Loucy (cell line): ENCODE data around the gene EEF1AKMT1.

ENCODE experiments used
- H2AFZ ChIP-seq: fragments of 200-600 bp; sonication (generic); 2 replicates; pipeline ENCODE4 v1.6.0; 2016; ENCODE audit warnings: antibody characterized with exemption, mild to moderate bottlenecking, low read length, moderate library complexity
- H3F3A ChIP-seq: fragments of 200-600 bp; 2 replicates; pipeline ENCODE4 v1.6.0; 2016; ENCODE audit warnings: antibody characterized with exemption, low read depth, mild to moderate bottlenecking
- H3K27me3 ChIP-seq: fragments of 200-600 bp; sonication (generic); 2 replicates; pipeline ENCODE4 v1.6.1; 2014; ENCODE audit warnings: low read length, mild to moderate bottlenecking; ENCODE audit not compliant: insufficient read depth, poor library complexity, severe bottlenecking
- H3K36me3 ChIP-seq: fragments of 200-600 bp; sonication (generic); 2 replicates; pipeline ENCODE4 v1.6.1; 2016; ENCODE audit warnings: low read length; ENCODE audit not compliant: insufficient read depth
- H3K4me1 ChIP-seq: fragments of 200-600 bp; sonication (generic); 2 replicates; pipeline ENCODE4 v1.5.1; 2014; ENCODE audit warnings: low read length, mild to moderate bottlenecking; ENCODE audit not compliant: insufficient read depth, poor library complexity, severe bottlenecking
- H3K4me2 ChIP-seq: fragments of 200-600 bp; sonication (generic); 2 replicates; pipeline ENCODE4 v1.6.0; 2014; ENCODE audit warnings: antibody characterized with exemption, low read length, low read depth, mild to moderate bottlenecking; ENCODE audit not compliant: poor library complexity, severe bottlenecking
- H3K4me3 ChIP-seq: fragments of 200-600 bp; sonication (generic); 2 replicates; pipeline ENCODE4 v1.5.1; 2014; ENCODE audit warnings: low read length, mild to moderate bottlenecking, mixed read lengths; ENCODE audit not compliant: poor library complexity, severe bottlenecking
- H3K79me2 ChIP-seq: fragments of 200-600 bp; sonication (generic); 2 replicates; pipeline ENCODE4 v1.6.1; 2014; ENCODE audit warnings: low read length; ENCODE audit not compliant: insufficient read depth
- H3K9ac ChIP-seq: fragments of 200-600 bp; sonication (generic); 2 replicates; pipeline ENCODE4 v1.6.0; 2014; ENCODE audit warnings: mild to moderate bottlenecking, low read depth, low read length, moderate library complexity; ENCODE audit not compliant: poor library complexity, severe bottlenecking
- H3K9me2 ChIP-seq: fragments of 200-600 bp; sonication (generic); replicated peaks from 2 replicates; pipeline ENCODE4 v1.6.1; 2016; ENCODE audit warnings: low read depth, low read length, mixed read lengths
- H3K9me3 ChIP-seq: fragments of 200-600 bp; sonication (generic); 2 replicates; pipeline ENCODE4 v1.6.1; 2014; ENCODE audit warnings: mild to moderate bottlenecking, antibody characterized with exemption, low read length, low read depth; ENCODE audit not compliant: insufficient read depth
- H4K20me1 ChIP-seq: fragments of 200-600 bp; sonication (generic); 2 replicates; pipeline ENCODE4 v1.6.0; 2014; ENCODE audit warnings: antibody characterized with exemption, low read length, mild to moderate bottlenecking; ENCODE audit not compliant: insufficient read depth, poor library complexity, severe bottlenecking
- EZH2phosphoT487 ChIP-seq: fragments of 200-600 bp; IDR thresholded peaks from 2 replicates; pipeline ENCODE4 v1.6.1; 2018; ENCODE audit warnings: antibody characterized with exemption, mild to moderate bottlenecking, moderate library complexity, borderline replicate concordance
- TF ChIP-seq, protein P1 (sequence below): fragments of 200-600 bp; sonication (generic); conservative IDR thresholded peaks from 2 replicates; pipeline ENCODE4 v1.5.1; 2014; ENCODE audit warnings: mild to moderate bottlenecking, antibody characterized with exemption, low read length

The EEF1AKMT1 gene

DNA sequence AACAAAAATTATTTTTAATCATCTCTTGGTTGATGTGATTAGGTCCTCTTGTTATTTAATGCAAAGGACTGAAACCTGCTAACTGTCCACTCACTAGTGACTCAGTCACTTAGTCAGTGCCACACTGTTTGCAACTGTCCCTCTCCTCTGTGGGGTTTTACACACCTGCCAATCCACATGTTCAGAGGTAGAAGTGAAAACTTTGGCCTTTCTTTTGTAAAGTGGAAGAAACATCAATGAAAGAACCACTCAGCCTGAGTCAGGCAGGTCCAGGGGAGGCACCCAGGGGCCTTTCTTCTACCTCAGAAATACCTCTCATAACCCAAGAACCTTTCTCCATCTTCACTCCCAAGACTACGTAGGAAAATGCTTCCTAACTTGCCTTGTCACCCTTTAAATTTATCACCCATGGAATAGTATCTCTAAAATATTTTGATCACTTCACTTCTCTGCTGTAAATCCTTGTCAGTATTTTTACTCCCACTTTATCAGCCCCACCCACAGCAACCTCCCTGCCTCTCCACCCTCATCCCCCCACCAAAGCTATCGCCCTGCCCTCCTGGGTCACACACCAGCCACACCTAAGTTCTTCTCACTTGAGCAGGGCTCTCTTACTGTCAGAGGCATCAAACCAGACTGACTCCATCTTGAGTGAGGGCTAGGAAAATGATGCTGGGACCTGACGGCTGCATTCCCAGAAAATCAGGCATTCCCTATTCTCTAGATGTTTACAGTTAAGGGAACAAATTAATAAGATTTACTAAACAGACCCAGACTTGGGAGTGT, 29.6 kb upstream of the EEF1AKMT1 start:
- H3K9me2 ChIP-seq: no peaks in the 10 kb centered on the region
- H3K4me3 ChIP-seq: no peak overlapping the region
- H3K9ac ChIP-seq: no peak overlapping the region
- H3F3A ChIP-seq: no peaks in the 10 kb centered on the region
- no peak overlapping the region for H2AFZ ChIP-seq
- H3K4me1 ChIP-seq: no peaks in the 10 kb centered on the region
- H3K4me2 ChIP-seq: no peak overlapping the region
- H3K79me2 ChIP-seq: no peaks in the 10 kb centered on the region
- peaks cover 54% of the 10 kb centered on the region; the same call in 1 of the 2 replicates for H3K36me3 ChIP-seq
- no peaks in the 10 kb centered on the region for H4K20me1 ChIP-seq
- TF ChIP-seq, protein P1, sequence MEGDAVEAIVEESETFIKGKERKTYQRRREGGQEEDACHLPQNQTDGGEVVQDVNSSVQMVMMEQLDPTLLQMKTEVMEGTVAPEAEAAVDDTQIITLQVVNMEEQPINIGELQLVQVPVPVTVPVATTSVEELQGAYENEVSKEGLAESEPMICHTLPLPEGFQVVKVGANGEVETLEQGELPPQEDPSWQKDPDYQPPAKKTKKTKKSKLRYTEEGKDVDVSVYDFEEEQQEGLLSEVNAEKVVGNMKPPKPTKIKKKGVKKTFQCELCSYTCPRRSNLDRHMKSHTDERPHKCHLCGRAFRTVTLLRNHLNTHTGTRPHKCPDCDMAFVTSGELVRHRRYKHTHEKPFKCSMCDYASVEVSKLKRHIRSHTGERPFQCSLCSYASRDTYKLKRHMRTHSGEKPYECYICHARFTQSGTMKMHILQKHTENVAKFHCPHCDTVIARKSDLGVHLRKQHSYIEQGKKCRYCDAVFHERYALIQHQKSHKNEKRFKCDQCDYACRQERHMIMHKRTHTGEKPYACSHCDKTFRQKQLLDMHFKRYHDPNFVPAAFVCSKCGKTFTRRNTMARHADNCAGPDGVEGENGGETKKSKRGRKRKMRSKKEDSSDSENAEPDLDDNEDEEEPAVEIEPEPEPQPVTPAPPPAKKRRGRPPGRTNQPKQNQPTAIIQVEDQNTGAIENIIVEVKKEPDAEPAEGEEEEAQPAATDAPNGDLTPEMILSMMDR: no peak
- TF ChIP-seq EZH2phosphoT487: no peak
- H3K27me3 ChIP-seq: no peaks in the 10 kb centered on the region
- no peaks in the 10 kb centered on the region for H3K9me3 ChIP-seq

GRCh38 chr13:20801707-20802106, 27.9 kb upstream of the EEF1AKMT1 start:
- H3K9me3 ChIP-seq: no peaks in the 10 kb centered on the region
- H3K4me3 ChIP-seq: no peak overlapping the region
- no peaks in the 10 kb centered on the region for H4K20me1 ChIP-seq
- H3K9ac ChIP-seq: no peak overlapping the region
- TF ChIP-seq EZH2phosphoT487: no peak
- TF ChIP-seq, protein P1: no peak
- H3K4me2 ChIP-seq: no peak overlapping the region
- peaks cover 48% of the 10 kb centered on the region; the same call in 1 of the 2 replicates for H3K36me3 ChIP-seq
- no peaks in the 10 kb centered on the region for H3K79me2 ChIP-seq
- H3F3A ChIP-seq: no peaks in the 10 kb centered on the region
- no peaks in the 10 kb centered on the region for H3K9me2 ChIP-seq
- H3K4me1 ChIP-seq: peaks cover 5% of the 10 kb centered on the region
- no peak overlapping the region for H2AFZ ChIP-seq
- no peaks in the 10 kb centered on the region for H3K27me3 ChIP-seq

GRCh38 chr13:20799726-20800416, 26.1 kb upstream of the EEF1AKMT1 start:
- Histone ChIP-seq H3K4me3 (no peak overlapping the region), H3F3A (no peaks in the 10 kb centered on the region), H3K9ac (no peak overlapping the region), H3K9me2 (no peaks in the 10 kb centered on the region), H4K20me1 (no peaks in the 10 kb centered on the region), H3K4me2 (no peak overlapping the region), H3K79me2 (no peaks in the 10 kb centered on the region), H3K9me3 (no peaks in the 10 kb centered on the region), H3K36me3 (peaks cover 44% of the 10 kb centered on the region; the same call in 1 of the 2 replicates), H2AFZ (no peak overlapping the region), H3K4me1 (peaks cover 6% of the 10 kb centered on the region), H3K27me3 (no peaks in the 10 kb centered on the region)
- TF ChIP-seq, protein P1: no peak
